Rectal smooth muscle tissue (tissue), 1 donor: ENCODE data around the gene WDR64.
"Not testable (repeated sequence)": the region's sequence is repeated elsewhere in the genome, so short reads cannot be mapped to it uniquely, and the experiment has no call there.

Experiments used
- H3K27ac ChIP-seq: one replicate; pipeline ENCODE4 v1.7.0; 2013; ENCODE audit warnings: low read depth, low read length, inconsistent platforms
- H3K27me3 ChIP-seq: one replicate; pipeline ENCODE4 v1.7.0; 2013; ENCODE audit warnings: low read length; ENCODE audit not compliant: control insufficient read depth, insufficient read depth
- H3K36me3 ChIP-seq: one replicate; pipeline ENCODE4 v1.7.0; 2013; ENCODE audit warnings: low read length; ENCODE audit not compliant: control insufficient read depth, insufficient read depth
- H3K4me1 ChIP-seq: one replicate; pipeline ENCODE4 v1.7.0; 2013; ENCODE audit warnings: low read length; ENCODE audit not compliant: control insufficient read depth, insufficient read depth
- H3K4me3 ChIP-seq: one replicate; pipeline ENCODE4 v1.7.0; 2013; ENCODE audit warnings: low read length
- H3K9ac ChIP-seq: one replicate; pipeline ENCODE4 v1.7.0; 2013; ENCODE audit warnings: low read length

The WDR64 gene

GRCh38 chr1:241716915-241717656, 65.0 kb downstream of the WDR64 start:
- Histone ChIP-seq H3K4me3 (no peak overlapping the region), H3K27ac (no peak overlapping the region), H3K9ac (no peak overlapping the region), H3K36me3 (no peaks in the 10 kb centered on the region), H3K27me3 (no peaks in the 10 kb centered on the region), H3K4me1 (no peaks in the 10 kb centered on the region)

DNA sequence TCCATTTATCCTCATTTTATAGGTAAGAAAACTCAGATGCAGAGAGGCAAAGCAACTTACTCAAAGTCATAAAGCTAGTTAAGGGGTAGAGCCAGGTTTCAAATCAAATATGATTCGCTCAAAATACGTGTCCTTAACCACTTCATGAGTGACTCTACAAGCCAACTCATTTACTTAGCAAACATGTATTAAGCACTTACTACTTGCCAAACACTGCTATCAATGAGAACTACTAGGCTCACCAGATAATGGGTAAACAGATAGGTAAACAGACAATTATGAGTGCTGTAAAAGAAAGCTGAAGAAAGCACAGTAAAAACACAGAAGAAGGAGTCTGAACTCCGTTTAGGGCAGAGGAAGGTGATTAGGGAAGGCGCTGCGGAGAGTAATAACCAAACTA, 65.9 kb downstream of the WDR64 start:
- Histone ChIP-seq H3K36me3 (no peaks in the 10 kb centered on the region), H3K4me1 (no peaks in the 10 kb centered on the region), H3K27ac (no peak overlapping the region), H3K9ac (no peak overlapping the region), H3K27me3 (no peaks in the 10 kb centered on the region), H3K4me3 (no peak overlapping the region)

DNA sequence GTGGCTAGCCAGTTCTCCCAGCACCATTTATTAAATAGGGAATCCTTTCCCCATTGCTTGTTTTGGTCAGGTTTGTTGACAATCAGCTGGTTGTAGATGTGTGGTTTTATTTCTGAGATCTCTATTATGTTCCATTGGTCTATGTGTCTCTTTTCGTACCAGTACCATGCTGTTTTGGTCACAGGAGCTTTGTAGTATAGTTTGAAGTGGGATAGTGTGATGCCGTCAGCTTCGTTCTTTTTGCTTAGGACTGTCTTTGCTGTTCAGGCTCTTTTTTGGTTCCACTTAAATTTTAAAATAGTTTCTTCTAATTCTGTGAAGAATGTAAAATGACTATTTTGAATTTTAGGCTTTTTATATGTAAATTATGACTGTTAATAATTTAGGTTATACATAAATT, 68.9 kb downstream of the WDR64 start:
- H3K27ac ChIP-seq, result no peak overlapping the region
- no peaks in the 10 kb centered on the region for H3K4me1 ChIP-seq
- no peak overlapping the region for H3K4me3 ChIP-seq
- H3K36me3 ChIP-seq, result no peaks in the 10 kb centered on the region
- H3K9ac ChIP-seq, result no peak overlapping the region
- no peaks in the 10 kb centered on the region for H3K27me3 ChIP-seq

DNA sequence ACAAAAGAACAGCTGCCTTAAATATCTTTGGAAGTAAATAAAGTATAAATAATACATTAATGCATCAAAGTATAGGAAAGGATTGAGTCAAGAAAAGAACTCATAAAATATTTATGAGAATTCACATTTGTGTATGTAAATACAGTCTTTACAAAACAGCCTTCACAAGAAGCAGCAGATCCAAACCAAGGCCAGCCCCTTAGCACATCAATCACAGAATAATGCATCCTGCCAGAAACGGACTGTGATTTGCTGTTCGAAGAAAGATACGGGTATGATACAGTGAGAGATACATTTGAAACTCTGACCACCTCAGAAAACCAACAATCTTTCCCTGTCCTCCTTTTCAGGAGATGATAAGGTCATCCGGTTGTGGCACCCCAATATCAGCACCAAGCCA, 70.9 kb downstream of the WDR64 start:
- Histone ChIP-seq H3K4me3 (no peak overlapping the region), H3K27me3 (no peaks in the 10 kb centered on the region), H3K27ac (no peak overlapping the region), H3K9ac (no peak overlapping the region), H3K36me3 (no peaks in the 10 kb centered on the region), H3K4me1 (no peaks in the 10 kb centered on the region)

GRCh38 chr1:241724741-241725356, 72.8 kb downstream of the WDR64 start:
- H3K27me3 ChIP-seq, result no peaks in the 10 kb centered on the region
- H3K9ac ChIP-seq, result no peak overlapping the region
- no peaks in the 10 kb centered on the region for H3K36me3 ChIP-seq
- H3K4me3 ChIP-seq, result no peak overlapping the region
- no peaks in the 10 kb centered on the region for H3K4me1 ChIP-seq
- H3K27ac ChIP-seq, result no peak overlapping the region

DNA sequence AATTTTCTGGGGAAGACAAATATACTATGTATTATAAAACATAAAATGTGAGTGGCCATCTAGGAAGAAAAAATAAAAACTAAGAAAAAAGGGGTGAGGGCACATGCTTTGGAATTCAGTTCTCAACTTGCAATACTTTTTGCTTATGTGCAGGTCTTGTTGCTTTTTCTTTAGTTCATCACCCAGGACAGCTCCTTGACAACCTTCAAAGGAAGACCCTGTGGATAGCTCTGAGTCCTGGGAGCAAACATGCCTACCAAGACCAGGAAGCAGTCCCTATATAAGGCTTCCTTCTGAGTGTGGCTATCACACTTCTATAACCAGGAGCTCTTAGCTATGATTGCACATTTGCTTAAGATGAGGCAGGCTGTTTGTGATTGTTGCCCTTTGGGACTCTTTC, 78.0 kb downstream of the WDR64 start:
- Histone ChIP-seq H3K27ac (no peak overlapping the region), H3K36me3 (no peaks in the 10 kb centered on the region), H3K4me1 (no peaks in the 10 kb centered on the region), H3K27me3 (no peaks in the 10 kb centered on the region), H3K9ac (no peak overlapping the region), H3K4me3 (no peak overlapping the region)

DNA sequence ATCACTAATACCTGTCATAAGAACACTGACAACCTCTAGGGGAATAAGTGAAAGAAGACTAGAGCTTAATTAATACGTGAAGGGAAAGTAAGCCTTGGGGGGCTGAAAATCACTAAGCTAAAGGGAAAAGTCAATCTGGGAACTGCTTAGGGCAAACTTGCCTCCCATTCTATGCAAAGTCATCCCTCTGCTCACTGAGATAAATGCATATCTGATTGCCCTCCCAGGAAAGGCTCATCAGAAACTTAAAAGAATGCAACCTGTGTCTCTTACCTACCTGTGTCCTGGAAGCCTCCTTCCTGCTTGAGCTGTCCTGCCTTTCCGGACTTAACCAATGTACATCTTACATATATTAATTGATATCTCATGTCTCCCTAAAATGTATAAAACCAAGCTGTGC, 81.8 kb downstream of the WDR64 start:
- no peak overlapping the region for H3K9ac ChIP-seq
- H3K4me3 ChIP-seq, result no peak overlapping the region
- no peak overlapping the region for H3K27ac ChIP-seq
- no peaks in the 10 kb centered on the region for H3K36me3 ChIP-seq
- no peaks in the 10 kb centered on the region for H3K4me1 ChIP-seq
- H3K27me3 ChIP-seq, result no peaks in the 10 kb centered on the region

DNA sequence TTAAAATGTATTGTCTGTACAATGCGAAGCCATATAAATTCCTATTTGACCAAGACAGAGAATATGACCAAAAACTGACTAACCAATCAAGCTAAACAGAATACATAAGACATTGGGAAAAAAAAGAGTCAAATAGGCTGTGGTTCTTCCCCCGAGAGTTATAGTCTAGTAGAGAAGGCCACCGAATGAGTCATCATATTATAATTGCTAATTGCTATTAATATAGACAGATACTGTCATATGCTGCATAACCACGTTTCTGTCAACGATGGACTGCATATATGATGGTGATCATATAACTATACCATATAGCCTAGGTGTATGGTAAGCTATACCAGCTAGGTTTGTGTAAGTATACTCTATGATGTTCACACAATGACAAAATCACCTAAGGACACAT, 82.5 kb downstream of the WDR64 start:
- H3K36me3 ChIP-seq, result no peaks in the 10 kb centered on the region
- H3K4me3 ChIP-seq, result no peak overlapping the region
- H3K27me3 ChIP-seq, result no peaks in the 10 kb centered on the region
- H3K9ac ChIP-seq, result no peak overlapping the region
- no peaks in the 10 kb centered on the region for H3K4me1 ChIP-seq
- H3K27ac ChIP-seq, result no peak overlapping the region

- H3K9ac ChIP-seq, H3K36me3 ChIP-seq, H3K27me3 ChIP-seq, H3K4me3 ChIP-seq, H3K27ac ChIP-seq, H3K4me1 ChIP-seq: not testable (repeated sequence)
These were observed 83.4 kb downstream of the WDR64 start for GRCh38 chr1:241735493-241735926.

DNA sequence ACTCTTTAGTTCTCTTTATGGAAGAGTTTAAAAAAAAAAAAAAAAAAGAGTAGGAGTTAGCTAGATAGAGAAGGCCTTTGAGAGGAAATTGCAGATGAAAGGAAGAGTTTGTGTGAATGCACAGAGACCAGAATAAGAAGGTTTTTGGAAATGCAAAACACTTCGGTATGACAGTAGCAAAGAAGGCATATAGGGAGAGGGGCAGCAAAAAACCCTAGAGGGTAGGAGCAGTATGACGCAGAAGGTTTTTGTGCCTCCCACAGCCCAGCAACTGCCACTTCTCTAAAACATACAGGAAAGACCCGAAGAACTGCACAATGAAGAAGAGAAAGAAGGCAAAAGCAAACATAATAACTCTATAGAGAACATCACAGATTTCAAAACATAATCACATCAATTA, 84.3 kb downstream of the WDR64 start:
- no peaks in the 10 kb centered on the region for H3K4me1 ChIP-seq
- no peaks in the 10 kb centered on the region for H3K36me3 ChIP-seq
- no peak overlapping the region for H3K9ac ChIP-seq
- no peak overlapping the region for H3K27ac ChIP-seq
- no peak overlapping the region for H3K4me3 ChIP-seq
- H3K27me3 ChIP-seq, result no peaks in the 10 kb centered on the region

DNA sequence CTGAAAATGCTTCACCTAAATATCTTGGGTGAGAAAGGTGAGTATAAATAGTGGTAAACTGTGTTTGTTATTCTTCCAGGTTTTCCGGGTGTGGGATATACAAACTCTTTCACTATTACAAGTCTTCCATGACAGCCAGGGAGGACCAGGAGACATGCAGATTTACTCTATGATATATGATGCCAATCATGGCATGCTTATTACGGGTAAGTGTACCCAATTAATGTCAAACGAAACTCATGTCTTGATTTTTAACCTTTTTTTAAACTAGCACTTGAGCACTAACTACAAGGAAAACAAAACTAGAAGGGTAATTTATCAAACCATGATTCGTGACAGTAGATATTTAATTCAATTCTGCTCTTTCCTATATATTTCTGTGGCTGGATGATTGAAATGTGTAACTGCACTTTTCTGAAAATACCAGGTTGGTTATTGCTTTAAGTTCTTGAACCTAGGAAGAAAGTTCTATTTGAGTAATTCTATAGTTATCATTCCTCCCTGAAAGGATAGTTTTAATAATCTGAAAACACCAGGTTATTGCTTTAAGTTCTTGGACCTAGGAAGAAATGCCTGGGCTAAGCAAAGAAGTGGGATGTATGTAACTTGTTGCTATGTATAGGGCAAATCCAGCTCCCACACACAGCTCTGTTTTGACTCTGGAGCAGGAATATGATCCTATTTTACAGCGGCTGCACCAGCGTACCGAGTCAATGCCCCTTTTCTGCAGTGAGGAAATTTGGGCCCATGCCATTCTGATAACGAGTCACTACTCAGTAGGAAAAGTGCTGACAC, 86.4 kb downstream of the WDR64 start:
- H3K36me3 ChIP-seq, result no peaks in the 10 kb centered on the region
- no peaks in the 10 kb centered on the region for H3K4me1 ChIP-seq
- no peak overlapping the region for H3K27ac ChIP-seq
- no peaks in the 10 kb centered on the region for H3K27me3 ChIP-seq
- no peak overlapping the region for H3K9ac ChIP-seq
- no peak overlapping the region for H3K4me3 ChIP-seq

GRCh38 chr1:241742084-241742483, 90.0 kb downstream of the WDR64 start:
- no peaks in the 10 kb centered on the region for H3K36me3 ChIP-seq
- no peaks in the 10 kb centered on the region for H3K27me3 ChIP-seq
- H3K27ac ChIP-seq, result no peak overlapping the region
- no peak overlapping the region for H3K9ac ChIP-seq
- H3K4me3 ChIP-seq, result no peak overlapping the region
- H3K4me1 ChIP-seq, result no peaks in the 10 kb centered on the region
